ENCODE results near the gene PTPRD.

DNA sequence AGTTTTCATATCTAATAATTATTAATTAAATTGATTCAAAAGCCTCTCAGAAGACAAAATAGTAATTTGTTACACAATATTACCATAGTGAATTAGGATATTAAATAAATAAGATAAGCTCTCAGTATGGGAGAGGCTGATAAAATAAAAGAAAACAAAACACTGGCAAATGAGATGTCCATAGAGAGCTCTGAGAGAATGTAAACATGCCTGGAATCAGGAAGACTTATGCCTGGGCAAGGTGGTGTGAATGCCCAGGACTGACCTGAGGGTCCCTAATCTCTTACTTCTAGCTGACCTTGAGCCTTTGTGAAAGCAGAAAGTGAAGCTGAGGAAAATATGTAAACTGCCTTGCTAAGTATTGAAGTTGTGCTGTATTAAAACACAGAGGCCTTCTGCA is 616.5 kb downstream of the PTPRD start:
- TF ChIP-seq SUZ12 (IDR thresholded peaks at IDR 0.05; ENCODE audit: extremely low read depth, insufficient read depth, insufficient read length) (no peak), ZNF274 (IDR thresholded peaks at IDR 0.05; ENCODE audit: low read depth, low read length) (no peak), YY1 (IDR thresholded peaks at IDR 0.05; ENCODE audit: insufficient read depth, insufficient read length) (no peak)
